Measurements from ENCODE around the gene DNM1. TPM values are rescaled to one million over a fixed set of nuclear protein-coding genes. Genes with fewer than 3 reads are reported as not detected.

The DNM1 gene
- total RNA-seq, 1 experiment from 2014 or later: 2.0 TPM

DNA sequence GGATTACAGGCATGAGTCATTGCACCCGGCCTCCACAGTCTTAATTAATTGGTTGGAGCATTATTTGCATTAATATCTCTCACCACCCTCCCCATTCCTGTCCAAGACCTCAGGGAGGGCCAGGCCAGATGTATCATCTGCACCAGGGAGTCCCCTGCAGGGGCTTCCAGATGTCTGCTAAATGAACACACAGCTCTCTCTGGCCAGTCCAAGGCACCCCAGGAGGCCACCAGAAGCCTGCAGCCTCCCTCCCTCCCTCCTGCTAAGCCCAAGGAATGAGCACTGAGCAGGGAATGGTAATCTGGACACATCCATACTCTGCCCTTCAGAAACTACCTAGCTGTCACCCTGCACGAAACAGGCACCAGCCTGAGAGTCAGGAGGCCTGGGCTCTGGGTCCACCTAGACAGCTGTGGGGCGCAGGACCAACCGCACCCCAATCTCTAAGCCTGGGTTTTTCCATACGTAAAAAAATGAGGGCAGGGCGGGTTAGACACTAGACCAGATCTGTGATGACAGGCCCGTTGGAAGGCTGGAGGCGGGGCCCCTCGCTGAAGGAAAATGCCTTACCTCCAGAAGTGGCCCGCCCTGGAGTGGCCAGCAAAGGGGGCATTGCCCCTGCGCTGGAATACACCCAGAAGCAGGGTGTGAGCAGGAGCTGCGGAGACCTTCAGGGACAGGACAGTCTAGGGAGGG is 20.1 kb upstream of the DNM1 start:
- Mint-ChIP-seq H3K27ac (ENCODE audit: low read depth, unreplicated experiment) (peak overlapping the region; percentile 50), H3K4me3 (ENCODE audit: unreplicated experiment) (no peak overlapping the region), H3K4me1 (ENCODE audit: insufficient read depth, unreplicated experiment) (no peaks in the 10 kb centered on the region), H3K9me3 (ENCODE audit: unreplicated experiment) (no peaks in the 10 kb centered on the region), H3K36me3 (ENCODE audit: insufficient read depth, unreplicated experiment) (peaks cover 55% of the 10 kb centered on the region), H3K27me3 (ENCODE audit: insufficient read depth, unreplicated experiment) (no peaks in the 10 kb centered on the region)
- no TSS peak for BruUV-seq (replicated peaks)
- intact Hi-C loops (cut with micrococcal nuclease): no loop called here
- CTCF ChIA-PET: interaction anchor here (0.7 kb wide), 3 partner anchors 9 to 265 kb away, joined by 3 read pairs; no protein-coding TSS in a partner anchor
- POLR2A ChIA-PET: interaction anchor here (1.0 to 1.9 kb wide), 2 partner anchors 8 to 188 kb away, joined by 3 to 6 read pairs; partner anchors contain the start of gene URM1
- TF ChIP-seq, protein P1, sequence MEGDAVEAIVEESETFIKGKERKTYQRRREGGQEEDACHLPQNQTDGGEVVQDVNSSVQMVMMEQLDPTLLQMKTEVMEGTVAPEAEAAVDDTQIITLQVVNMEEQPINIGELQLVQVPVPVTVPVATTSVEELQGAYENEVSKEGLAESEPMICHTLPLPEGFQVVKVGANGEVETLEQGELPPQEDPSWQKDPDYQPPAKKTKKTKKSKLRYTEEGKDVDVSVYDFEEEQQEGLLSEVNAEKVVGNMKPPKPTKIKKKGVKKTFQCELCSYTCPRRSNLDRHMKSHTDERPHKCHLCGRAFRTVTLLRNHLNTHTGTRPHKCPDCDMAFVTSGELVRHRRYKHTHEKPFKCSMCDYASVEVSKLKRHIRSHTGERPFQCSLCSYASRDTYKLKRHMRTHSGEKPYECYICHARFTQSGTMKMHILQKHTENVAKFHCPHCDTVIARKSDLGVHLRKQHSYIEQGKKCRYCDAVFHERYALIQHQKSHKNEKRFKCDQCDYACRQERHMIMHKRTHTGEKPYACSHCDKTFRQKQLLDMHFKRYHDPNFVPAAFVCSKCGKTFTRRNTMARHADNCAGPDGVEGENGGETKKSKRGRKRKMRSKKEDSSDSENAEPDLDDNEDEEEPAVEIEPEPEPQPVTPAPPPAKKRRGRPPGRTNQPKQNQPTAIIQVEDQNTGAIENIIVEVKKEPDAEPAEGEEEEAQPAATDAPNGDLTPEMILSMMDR (IDR thresholded peaks at IDR 0.05; ENCODE audit: unreplicated experiment): no peak
- DNase-seq (ENCODE audit: unreplicated experiment): no peak

DNA sequence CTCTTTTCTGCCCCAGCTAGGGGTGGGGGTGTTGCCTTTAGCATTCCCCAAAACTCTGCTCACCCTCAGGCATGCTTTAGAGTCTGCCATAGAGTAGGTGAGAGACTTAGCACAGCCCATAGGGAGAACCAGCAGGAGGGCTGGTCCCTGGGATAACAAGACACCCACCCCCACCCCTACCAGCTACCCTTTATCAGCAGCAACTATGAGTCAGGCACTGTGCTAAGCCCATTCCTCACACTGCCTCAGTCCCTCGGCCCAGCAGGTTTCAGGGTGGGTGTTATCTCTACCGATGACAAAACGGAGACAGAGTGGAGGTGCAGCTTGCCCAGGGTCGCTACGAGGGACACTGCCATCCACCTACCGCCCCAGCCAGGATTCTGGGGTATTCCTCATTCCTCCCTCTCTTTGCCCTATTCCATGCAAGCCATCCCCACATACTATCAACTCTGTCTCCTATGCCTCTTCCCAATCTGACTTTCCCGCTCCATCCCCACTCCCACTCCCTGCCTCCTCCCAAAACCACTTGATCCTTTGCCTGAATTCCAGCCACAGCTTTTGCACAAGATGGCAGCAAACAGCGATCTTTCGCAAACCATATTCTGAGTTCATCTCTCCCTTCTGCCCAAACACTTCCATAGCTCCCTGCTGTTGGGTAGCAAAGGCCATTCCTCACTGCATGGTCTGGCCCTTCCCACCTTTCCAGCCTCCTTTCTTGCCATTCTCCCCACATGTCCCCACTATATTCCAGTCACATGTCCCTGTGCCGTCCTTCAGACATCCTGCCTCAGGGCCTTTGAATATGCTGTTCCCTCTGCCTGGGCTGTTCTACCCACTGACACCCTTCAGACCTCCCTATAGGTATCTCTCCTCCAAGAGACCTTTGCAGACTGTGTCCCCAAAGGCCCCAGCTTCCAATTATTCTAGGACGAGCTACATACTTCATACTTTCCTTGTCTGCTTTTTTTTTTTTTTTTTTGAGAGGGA is 16.9 kb upstream of the DNM1 start:
- Mint-ChIP-seq H3K27ac (ENCODE audit: low read depth, unreplicated experiment) (no peak overlapping the region), H3K27me3 (ENCODE audit: insufficient read depth, unreplicated experiment) (no peaks in the 10 kb centered on the region), H3K4me3 (ENCODE audit: unreplicated experiment) (no peak overlapping the region), H3K4me1 (ENCODE audit: insufficient read depth, unreplicated experiment) (no peaks in the 10 kb centered on the region), H3K36me3 (ENCODE audit: insufficient read depth, unreplicated experiment) (peaks cover 56% of the 10 kb centered on the region), H3K9me3 (ENCODE audit: unreplicated experiment) (no peaks in the 10 kb centered on the region)
- TF ChIP-seq, protein P1 (IDR thresholded peaks at IDR 0.05; ENCODE audit: unreplicated experiment): no peak
- no peak for DNase-seq (ENCODE audit: unreplicated experiment)
- no TSS peak for BruUV-seq (replicated peaks)
- intact Hi-C loops (cut with micrococcal nuclease): no loop called here
- ChIA-PET CTCF (interaction anchor here (0.6 to 1.4 kb wide), 2 partner anchors 11 to 109 kb away, joined by 3 read pairs; no protein-coding TSS in a partner anchor), POLR2A (no interaction called here)

DNA sequence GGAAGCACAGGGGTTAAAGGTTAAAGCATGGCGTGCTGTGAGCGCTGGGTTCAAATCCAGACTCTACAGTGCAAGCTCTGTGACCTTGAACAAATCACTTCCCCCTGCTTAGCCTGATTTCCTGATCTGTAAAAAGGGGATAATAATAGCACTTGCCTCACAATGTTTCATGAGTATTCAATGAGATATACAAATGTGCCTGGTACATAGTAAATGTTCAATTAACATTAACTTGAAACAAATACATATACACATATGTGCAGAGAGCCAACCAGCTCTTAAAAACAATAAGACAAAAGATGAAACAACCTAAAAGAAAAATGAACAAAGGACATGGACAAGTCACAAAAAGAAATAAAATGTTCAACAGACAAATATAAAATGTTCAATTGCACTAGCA is 15.8 kb upstream of the DNM1 start:
- H3K4me3 Mint-ChIP-seq (ENCODE audit: unreplicated experiment): no peak overlapping the region
- BruUV-seq (replicated peaks): no TSS peak
- H3K4me1 Mint-ChIP-seq (ENCODE audit: insufficient read depth, unreplicated experiment): peaks cover 4% of the 10 kb centered on the region
- H3K36me3 Mint-ChIP-seq (ENCODE audit: insufficient read depth, unreplicated experiment): peaks cover 56% of the 10 kb centered on the region
- H3K27ac Mint-ChIP-seq (ENCODE audit: low read depth, unreplicated experiment): no peak overlapping the region
- no peaks in the 10 kb centered on the region for H3K9me3 Mint-ChIP-seq (ENCODE audit: unreplicated experiment)
- TF ChIP-seq, protein P1 (IDR thresholded peaks at IDR 0.05; ENCODE audit: unreplicated experiment): no peak
- ChIA-PET POLR2A (interaction anchor here (0.6 to 1.1 kb wide), 2 partner anchors 10 to 15 kb away, joined by 4 read pairs; no protein-coding TSS in a partner anchor), CTCF (interaction anchor here (0.6 kb wide), 2 partner anchors 108 to 580 kb away, joined by 3 to 5 read pairs; no protein-coding TSS in a partner anchor)
- H3K27me3 Mint-ChIP-seq (ENCODE audit: insufficient read depth, unreplicated experiment): no peaks in the 10 kb centered on the region
- no peak for DNase-seq (ENCODE audit: unreplicated experiment)
- intact Hi-C loops (cut with micrococcal nuclease): no loop called here

GRCh38 chr9:128188209-128188608 is 15.0 kb upstream of the DNM1 start:
- CTCF ChIA-PET: no interaction called here
- no peak overlapping the region for H3K27ac Mint-ChIP-seq (ENCODE audit: low read depth, unreplicated experiment)
- DNase-seq (ENCODE audit: unreplicated experiment): no peak
- H3K9me3 Mint-ChIP-seq (ENCODE audit: unreplicated experiment): no peaks in the 10 kb centered on the region
- intact Hi-C loops (cut with micrococcal nuclease): no loop called here
- H3K4me3 Mint-ChIP-seq (ENCODE audit: unreplicated experiment): no peak overlapping the region
- peaks cover 4% of the 10 kb centered on the region for H3K4me1 Mint-ChIP-seq (ENCODE audit: insufficient read depth, unreplicated experiment)
- POLR2A ChIA-PET: interaction anchor here (0.6 to 1.1 kb wide), 2 partner anchors 11 to 16 kb away, joined by 4 read pairs; no protein-coding TSS in a partner anchor
- no peaks in the 10 kb centered on the region for H3K27me3 Mint-ChIP-seq (ENCODE audit: insufficient read depth, unreplicated experiment)
- H3K36me3 Mint-ChIP-seq (ENCODE audit: insufficient read depth, unreplicated experiment): peaks cover 48% of the 10 kb centered on the region
- TF ChIP-seq, protein P1 (IDR thresholded peaks at IDR 0.05; ENCODE audit: unreplicated experiment): no peak
- no TSS peak for BruUV-seq (replicated peaks)
